ENCODE results near the gene MYF5.

MYF5 gene

GRCh38 chr12:80690513-80690912 is 26.2 kb upstream of the MYF5 start:
- TF ChIP-seq REST (IDR thresholded peaks at IDR 0.05; ENCODE audit: low read depth): no peak
- TF ChIP-seq FOXM1 (IDR thresholded peaks at IDR 0.05; ENCODE audit: borderline replicate concordance, low read depth): no peak
- no peak for TF ChIP-seq EP300 (IDR thresholded peaks at IDR 0.05; ENCODE audit: borderline replicate concordance)
- no peak for TF ChIP-seq TAF1 (IDR thresholded peaks at IDR 0.05; ENCODE audit: low read depth)
- no peak for TF ChIP-seq TEAD4 (IDR thresholded peaks at IDR 0.05)
- TF ChIP-seq RAD21 (IDR thresholded peaks at IDR 0.05; ENCODE audit: low read depth): no peak
- TF ChIP-seq YY1 (IDR thresholded peaks at IDR 0.05; ENCODE audit: low read depth): no peak
- TF ChIP-seq EGR1 (IDR thresholded peaks at IDR 0.05): no peak
- TF ChIP-seq NFIC (IDR thresholded peaks at IDR 0.05): no peak
- TF ChIP-seq ZBTB7A (IDR thresholded peaks at IDR 0.05; ENCODE audit: low read depth): no peak
- TF ChIP-seq MAX (IDR thresholded peaks at IDR 0.05): no peak
- no peak for TF ChIP-seq CREB1 (IDR thresholded peaks at IDR 0.05; ENCODE audit: low read depth)
- no peak for TF ChIP-seq CEBPB (IDR thresholded peaks at IDR 0.05)
- no peak for TF ChIP-seq TCF12 (IDR thresholded peaks at IDR 0.05; ENCODE audit: low read depth)
- TF ChIP-seq USF1 (IDR thresholded peaks at IDR 0.05): no peak

GRCh38 chr12:80692114-80692513 is 24.6 kb upstream of the MYF5 start:
- no peak for TF ChIP-seq YY1 (IDR thresholded peaks at IDR 0.05; ENCODE audit: low read depth)
- TF ChIP-seq TCF12 (IDR thresholded peaks at IDR 0.05; ENCODE audit: low read depth): no peak
- TF ChIP-seq EGR1 (IDR thresholded peaks at IDR 0.05): no peak
- TF ChIP-seq ZBTB7A (IDR thresholded peaks at IDR 0.05; ENCODE audit: low read depth): no peak

GRCh38 chr12:80697270-80697887 is 19.3 kb upstream of the MYF5 start:
- TF ChIP-seq EGR1 (IDR thresholded peaks at IDR 0.05): no peak
- no peak for TF ChIP-seq USF1 (IDR thresholded peaks at IDR 0.05)
- TF ChIP-seq TCF12 (IDR thresholded peaks at IDR 0.05; ENCODE audit: low read depth): no peak
- TF ChIP-seq CREB1 (IDR thresholded peaks at IDR 0.05; ENCODE audit: low read depth): no peak
- no peak for TF ChIP-seq TAF1 (IDR thresholded peaks at IDR 0.05; ENCODE audit: low read depth)

- TF ChIP-seq CEBPB (IDR thresholded peaks at IDR 0.05) (no peak), FOXM1 (IDR thresholded peaks at IDR 0.05; ENCODE audit: borderline replicate concordance, low read depth) (no peak), USF1 (IDR thresholded peaks at IDR 0.05) (no peak), NFIC (IDR thresholded peaks at IDR 0.05) (no peak), EP300 (IDR thresholded peaks at IDR 0.05; ENCODE audit: borderline replicate concordance) (no peak), EGR1 (IDR thresholded peaks at IDR 0.05) (no peak), RAD21 (IDR thresholded peaks at IDR 0.05; ENCODE audit: low read depth) (no peak), ZBTB7A (IDR thresholded peaks at IDR 0.05; ENCODE audit: low read depth) (no peak), REST (IDR thresholded peaks at IDR 0.05; ENCODE audit: low read depth) (no peak), TEAD4 (IDR thresholded peaks at IDR 0.05) (no peak), TCF12 (IDR thresholded peaks at IDR 0.05; ENCODE audit: low read depth) (no peak), TAF1 (IDR thresholded peaks at IDR 0.05; ENCODE audit: low read depth) (no peak), YY1 (IDR thresholded peaks at IDR 0.05; ENCODE audit: low read depth) (no peak), CREB1 (IDR thresholded peaks at IDR 0.05; ENCODE audit: low read depth) (no peak), MAX (IDR thresholded peaks at IDR 0.05) (no peak)
These were observed 18.5 kb upstream of the MYF5 start for GRCh38 chr12:80698256-80698655.

- TF ChIP-seq RAD21 (IDR thresholded peaks at IDR 0.05; ENCODE audit: low read depth) (no peak), MAX (IDR thresholded peaks at IDR 0.05) (no peak), REST (IDR thresholded peaks at IDR 0.05; ENCODE audit: low read depth) (no peak), USF1 (IDR thresholded peaks at IDR 0.05) (no peak), TAF1 (IDR thresholded peaks at IDR 0.05; ENCODE audit: low read depth) (no peak)
These were observed 17.7 kb upstream of the MYF5 start for GRCh38 chr12:80698847-80699542.

All from Ishikawa (cell line).